HG02870 (cell line): ENCODE results near the gene ZNF780B.

ENCODE experiments used
- ATAC-seq: cut with Tn5 transposase; IDR thresholded peaks from one replicate; pipeline ENCODE4 v1.9.1; 2021; ENCODE audit warnings: mild to moderate bottlenecking, moderate library complexity; ENCODE audit not compliant: unreplicated experiment

ZNF780B gene

GRCh38 chr19:40055832-40056504, at the start of gene ZNF780B:
Gene ZNF780B (minus strand): TSS chr19:40056231. CDS start chr19:40050332, 5,899 bp downstream.
- peak; percentile 65 for ATAC-seq

GRCh38 chr19:40104754-40105153, 48.7 kb upstream of the ZNF780B start:
- no peak for ATAC-seq

GRCh38 chr19:40103600-40103999, 47.6 kb upstream of the ZNF780B start:
- no peak for ATAC-seq

DNA sequence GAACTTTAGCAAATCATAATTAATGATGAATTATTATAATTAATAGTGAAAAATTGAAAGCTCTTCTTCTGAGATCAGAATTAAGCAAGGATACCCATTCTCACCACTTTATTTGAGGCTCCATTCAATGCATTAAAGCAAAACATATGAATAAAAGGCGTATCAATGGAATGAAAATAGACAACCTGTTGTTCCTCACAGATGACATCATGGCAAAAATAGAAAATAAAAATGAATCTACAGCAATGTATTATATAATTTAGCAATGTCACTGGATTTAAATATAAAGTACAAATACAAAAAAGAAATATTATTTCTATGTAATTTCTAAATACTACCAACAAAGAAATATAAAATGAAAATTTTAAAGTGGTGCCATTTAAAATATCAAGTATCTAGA, 45.8 kb upstream of the ZNF780B start:
- no peak for ATAC-seq

DNA sequence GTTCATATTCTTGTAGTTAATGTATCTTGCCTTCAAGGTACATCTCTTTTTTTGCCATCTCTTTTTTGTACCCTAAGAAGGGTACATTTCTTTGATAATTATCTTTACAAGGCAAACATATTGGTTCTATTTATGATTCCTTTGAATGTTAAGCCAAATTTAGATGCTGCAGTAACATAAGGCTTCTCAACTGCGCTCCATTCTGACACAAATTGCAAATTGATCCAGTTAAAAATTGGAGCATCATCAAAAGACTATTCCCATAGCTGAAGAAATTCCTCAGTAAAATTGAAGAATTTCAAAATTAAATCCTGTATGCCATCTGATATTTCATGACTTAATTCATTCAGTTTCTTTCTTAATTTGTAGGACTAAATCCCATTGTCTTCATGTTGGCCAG, 37.4 kb upstream of the ZNF780B start:
- ATAC-seq, result no peak

GRCh38 chr19:40091205-40092129, 35.4 kb upstream of the ZNF780B start:
- ATAC-seq, result no peak

DNA sequence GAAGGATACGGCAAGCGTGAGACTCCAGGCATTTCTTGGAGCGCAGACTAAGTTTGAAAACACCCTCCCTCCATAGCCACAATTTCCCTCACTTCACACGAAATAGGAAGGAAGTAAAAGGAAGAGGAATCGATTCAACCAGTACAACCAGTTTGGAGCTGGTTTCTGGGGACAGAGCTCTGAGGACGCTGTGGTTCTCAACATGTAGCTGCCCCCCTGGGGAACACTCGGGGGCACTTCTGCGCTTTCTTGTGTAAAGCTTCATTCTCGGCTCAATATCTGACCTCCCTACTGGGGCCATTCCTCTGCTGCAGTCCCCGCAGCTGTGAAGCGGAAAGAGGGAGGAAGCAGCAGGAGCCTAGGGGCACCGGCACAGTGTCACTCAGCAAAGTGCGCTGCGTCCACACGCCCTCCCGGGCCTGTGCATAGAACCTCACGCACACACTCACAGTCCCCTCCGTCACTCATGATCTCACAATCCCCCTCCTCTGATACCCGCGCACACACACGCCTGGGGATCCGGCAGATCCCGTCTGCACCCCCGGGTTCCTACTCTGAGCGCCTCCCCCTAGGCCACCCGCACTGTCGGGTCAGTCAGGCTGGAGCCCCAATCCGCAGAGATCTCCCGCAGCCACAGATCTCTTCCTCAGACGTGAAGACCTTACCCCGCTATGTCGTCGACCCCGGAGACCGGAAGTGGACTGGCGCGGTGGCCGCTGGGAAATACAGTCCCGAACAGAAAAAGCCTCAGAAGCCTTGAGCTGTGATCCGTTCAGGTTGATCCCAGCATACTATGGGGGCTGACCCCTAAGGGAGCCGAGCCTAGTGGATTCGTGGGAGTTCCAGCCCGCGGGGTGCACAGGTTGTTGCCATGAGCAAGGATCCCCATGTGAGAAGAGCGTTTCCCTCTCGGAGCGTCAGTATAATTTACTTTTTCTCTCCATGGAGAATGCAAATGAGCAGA, 34.5 kb upstream of the ZNF780B start, which contains the start of gene ZNF780A:
Gene ZNF780A, minus strand, starts transcription at position 703 of the 964 bp plus-strand sequence. CDS start 6,190 bp downstream, outside the sequence.
- ATAC-seq, result peak; percentile 63

DNA sequence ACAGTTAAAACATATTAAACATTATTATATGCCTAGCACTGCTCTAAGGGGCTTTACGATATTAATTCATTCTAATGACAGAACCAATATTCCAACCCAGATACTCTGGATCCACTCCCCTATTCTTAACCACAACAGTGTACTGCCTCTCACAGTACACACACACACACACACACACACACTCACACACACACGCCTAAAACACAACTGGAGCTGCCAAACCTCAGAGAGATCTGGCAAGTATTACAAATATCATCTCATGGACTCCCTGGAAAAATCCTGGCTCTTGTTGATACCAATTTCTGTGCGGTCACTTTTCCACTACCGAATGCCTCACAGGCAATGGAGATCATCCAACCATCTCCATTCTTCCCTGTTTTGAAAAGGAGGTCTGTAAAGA, 33.4 kb upstream of the ZNF780B start:
- no peak for ATAC-seq

DNA sequence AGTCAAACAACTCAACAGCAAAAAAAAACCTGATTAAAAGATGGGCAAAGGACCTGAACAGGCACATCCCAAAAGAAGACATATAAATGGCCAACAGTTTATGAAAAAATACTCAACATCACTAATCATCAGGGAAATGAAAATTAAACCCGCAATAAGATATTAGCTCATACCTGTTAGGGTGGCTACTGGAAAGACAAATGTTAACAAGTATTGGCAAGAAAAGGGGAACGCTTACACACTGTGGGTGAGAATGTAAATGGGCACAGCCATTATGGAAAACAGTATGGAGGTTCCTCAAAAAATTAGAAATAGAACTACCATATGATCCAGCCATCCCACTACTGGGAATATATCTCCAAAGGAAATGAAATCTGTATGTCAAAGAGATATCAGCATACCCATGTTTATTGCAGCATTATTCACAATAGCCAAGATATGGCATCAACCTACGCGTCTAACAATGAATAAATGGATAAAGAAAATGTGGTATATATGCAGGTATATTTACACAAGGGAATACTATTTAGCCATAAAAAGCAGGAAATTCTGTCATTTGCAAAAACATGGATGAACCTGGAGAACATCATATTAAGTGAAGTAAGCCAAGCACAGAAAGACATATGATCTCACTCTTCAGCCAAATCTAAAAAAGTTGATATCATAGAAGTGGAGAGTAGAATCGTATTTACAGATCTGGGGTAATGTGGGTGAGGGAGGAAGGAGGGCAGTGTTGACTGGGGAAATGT, 32.4 kb upstream of the ZNF780B start:
- ATAC-seq, result no peak

DNA sequence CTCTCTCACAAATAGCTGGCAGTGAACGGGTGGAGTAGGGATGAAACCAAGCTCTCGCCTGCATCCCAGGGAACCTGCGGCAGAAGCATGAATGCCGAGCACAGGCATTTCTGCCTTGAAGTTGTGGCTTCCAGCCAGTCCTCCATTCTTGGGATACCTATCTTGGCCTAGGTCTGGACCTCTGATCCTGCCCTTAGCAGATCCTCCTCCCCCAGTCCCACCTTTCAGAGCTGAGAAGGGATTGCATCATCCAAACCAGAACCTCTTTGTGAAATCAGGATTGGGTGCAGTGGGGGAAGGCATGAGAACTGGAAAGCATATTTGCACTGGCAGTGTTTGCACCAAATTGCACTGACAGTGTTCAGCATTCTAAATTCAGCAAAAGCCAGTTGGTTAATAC, 28.9 kb upstream of the ZNF780B start:
- no peak for ATAC-seq

DNA sequence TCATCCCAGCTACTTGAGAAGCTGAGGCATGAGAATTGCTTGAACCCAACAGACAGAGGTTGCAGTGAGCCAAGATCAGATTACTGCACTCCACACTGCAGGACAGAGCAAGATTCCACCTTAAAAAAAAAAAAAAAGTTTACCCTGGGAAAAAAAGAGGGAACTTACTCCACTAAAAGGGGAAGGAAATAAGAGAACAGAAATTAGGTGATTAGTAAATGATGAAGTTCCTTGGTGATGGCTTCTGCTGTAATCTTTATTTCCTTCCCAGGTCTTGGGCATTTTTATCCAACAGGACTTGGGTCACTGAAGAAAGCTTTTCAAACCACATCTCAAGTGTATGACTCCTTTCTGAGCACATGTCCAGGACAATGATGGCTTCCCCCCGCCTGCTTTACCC, 25.4 kb upstream of the ZNF780B start:
- no peak for ATAC-seq

DNA sequence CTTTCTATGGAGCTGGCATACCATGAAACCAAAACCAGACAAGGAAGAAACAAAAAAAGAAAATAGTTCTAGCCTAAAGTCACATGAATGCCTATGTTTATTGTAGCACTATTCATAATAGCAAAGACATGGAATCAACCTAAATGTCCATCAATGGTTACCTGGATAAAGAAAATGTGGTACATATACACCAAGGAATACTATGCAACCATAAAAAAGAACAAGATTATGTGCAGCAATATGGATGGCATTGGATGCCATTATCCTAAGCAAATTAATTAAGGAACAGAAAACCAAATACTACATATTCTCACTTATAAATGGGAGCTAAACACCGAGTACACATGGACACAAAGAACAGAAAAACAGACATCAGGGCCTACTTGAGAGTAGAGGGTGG, 24.3 kb upstream of the ZNF780B start:
- ATAC-seq, result no peak

DNA sequence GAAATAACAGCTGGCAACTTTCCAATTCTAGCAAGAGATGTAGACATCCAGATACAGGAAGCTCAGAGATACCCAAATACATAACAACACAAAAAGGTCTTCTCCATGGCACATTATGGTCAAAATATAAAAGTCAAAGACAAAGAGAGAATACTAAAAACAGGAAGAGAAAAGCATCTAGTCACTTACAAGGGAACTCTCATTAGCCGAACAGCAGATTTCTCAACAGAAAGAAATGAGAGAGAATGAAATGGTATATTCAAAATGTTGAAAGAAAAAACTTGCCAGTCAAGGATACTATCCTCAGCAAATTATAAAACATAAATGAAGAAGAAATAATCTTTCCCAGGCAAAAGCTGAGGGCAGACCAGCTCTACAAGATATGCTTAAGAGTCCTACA, 22.3 kb upstream of the ZNF780B start:
- ATAC-seq, result no peak

DNA sequence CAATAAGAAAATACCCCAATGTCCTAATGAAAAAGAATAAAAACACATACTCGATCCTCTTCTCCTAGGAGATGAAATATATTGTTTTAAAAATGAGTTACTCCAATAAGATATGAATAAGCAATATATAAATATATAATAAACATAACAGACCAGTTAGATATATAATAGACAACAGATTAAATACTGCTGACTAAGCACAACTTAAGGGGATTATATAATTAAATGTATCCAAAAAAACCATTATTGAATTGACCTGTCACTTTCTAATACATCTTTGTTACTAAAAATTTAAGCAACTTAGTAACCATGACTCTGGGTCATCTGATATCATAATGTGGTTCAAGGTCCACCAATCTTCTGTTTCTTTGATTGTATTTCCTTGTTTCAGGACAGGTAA, 14.0 kb upstream of the ZNF780B start:
- no peak for ATAC-seq

DNA sequence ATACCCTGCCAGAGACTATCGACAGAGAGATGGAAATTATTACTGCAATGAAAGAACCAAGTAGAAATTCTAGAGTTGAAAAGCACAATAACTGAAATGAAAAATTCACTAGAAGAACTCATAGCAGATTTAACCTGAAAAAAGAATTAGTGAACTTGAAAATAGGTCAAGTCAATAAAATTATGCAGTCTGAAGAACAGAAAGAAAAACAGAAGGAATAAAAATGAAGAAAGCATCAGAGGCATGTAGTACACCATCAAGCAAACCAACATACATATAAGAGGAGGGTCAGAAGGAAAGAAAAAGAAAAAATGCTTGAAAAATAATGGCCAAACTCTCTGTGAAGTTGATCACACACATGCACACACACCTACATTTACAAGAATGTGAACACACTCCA, 3.6 kb upstream of the ZNF780B start:
- ATAC-seq, result no peak

GRCh38 chr19:40057166-40057565, 1.1 kb upstream of the ZNF780B start:
- no peak for ATAC-seq

DNA sequence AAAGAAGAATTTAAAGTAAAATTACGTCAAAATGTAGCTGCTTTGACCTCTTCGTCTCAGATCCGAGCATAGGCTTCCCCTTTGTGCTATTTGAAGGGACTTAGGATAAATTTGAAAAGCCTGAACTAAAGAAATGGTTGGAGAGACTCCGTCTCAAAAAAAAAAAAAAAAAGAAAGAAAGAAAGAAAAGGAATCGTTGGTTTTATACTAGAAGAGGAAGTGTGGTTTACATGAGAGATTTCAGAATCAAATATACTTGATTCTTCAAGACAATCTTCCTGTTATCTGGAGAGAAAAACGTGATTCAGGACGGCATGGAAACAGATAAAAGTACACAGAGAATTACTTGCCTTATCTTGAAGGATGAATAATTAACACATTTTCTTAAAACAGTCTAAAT, 474 bp upstream of the ZNF780B start:
- ATAC-seq, result no peak

DNA sequence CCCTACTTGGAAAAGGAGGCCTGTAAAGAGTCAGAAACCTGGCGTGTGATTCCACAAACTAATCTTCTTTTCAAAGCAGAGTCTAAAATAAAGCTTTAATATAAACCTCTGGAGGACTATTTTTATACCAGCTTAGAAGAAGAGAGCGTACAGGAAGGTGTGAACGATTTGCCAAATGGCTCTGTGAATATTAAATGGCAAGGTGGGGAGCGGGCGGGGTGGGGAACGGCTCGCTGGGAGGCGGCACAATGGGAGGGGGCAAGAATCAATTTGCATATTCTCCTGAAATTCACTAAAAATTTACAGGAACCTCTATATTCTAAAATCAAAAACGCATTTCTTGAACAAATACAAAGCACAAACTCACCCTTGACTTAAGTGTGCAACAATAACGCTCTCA, 982 bp downstream of the ZNF780B start:
- no peak for ATAC-seq

- no peak for ATAC-seq
These were observed 1.4 kb downstream of the ZNF780B start for GRCh38 chr19:40054632-40055031.

DNA sequence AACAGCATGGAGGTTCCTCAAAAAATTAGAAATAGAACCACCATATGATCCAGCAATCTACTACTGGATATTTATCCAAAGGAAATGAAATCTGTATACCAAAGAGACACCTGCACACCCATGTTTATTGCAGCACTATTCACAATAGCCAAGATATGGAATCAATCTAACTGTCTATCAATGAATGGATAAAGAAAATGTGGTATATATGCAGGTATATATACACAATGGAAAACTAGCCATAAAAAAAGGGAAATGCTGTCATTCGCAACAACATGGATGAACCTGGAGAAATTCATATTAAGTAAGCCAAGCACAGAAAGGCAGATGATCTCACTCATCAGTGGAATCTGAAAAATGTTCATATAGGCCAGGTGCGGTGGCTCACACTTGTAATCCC, 2.5 kb downstream of the ZNF780B start:
- ATAC-seq, result no peak
